ENCODE data around the gene SCYGR1.

Gene SCYGR1

GRCh38 chr2:227387583-227387982 is at the start of gene SCYGR1:
Gene SCYGR1, minus strand, starts transcription at chr2:227387949. Its CDS starts 0 bp downstream, at chr2:227387949.
- DNase-seq: peak in 1 of 2 donors; percentile 6

- DNase-seq: no peak
Measured at GRCh38 chr2:227436436-227437174, 48.9 kb upstream of the SCYGR1 start.

- DNase-seq: no peak
Measured at GRCh38 chr2:227433171-227433570, 45.4 kb upstream of the SCYGR1 start.

GRCh38 chr2:227430639-227431038 is 42.9 kb upstream of the SCYGR1 start:
- DNase-seq: no peak

GRCh38 chr2:227428731-227429285 is 41.1 kb upstream of the SCYGR1 start:
- no peak for DNase-seq

- no peak for DNase-seq
Measured at GRCh38 chr2:227423656-227424499, 36.1 kb upstream of the SCYGR1 start.

GRCh38 chr2:227420087-227421052 is 32.6 kb upstream of the SCYGR1 start:
- no peak for DNase-seq

- no peak for DNase-seq
Measured at GRCh38 chr2:227416701-227417100, 29.0 kb upstream of the SCYGR1 start.

GRCh38 chr2:227415538-227416424 is 28.0 kb upstream of the SCYGR1 start:
- peak in 1 of 2 donors; percentile 13 for DNase-seq

- no peak for DNase-seq
Measured at GRCh38 chr2:227414846-227415245, 27.1 kb upstream of the SCYGR1 start.

GRCh38 chr2:227413371-227413770 is 25.6 kb upstream of the SCYGR1 start:
- DNase-seq: no peak

GRCh38 chr2:227412877-227413276 is 25.1 kb upstream of the SCYGR1 start:
- no peak for DNase-seq

- no peak for DNase-seq
Measured at GRCh38 chr2:227411990-227412350, 24.2 kb upstream of the SCYGR1 start.

GRCh38 chr2:227411320-227411989 is 23.7 kb upstream of the SCYGR1 start:
- no peak for DNase-seq

GRCh38 chr2:227410191-227410590 is 22.4 kb upstream of the SCYGR1 start:
- DNase-seq: no peak

GRCh38 chr2:227407591-227408151 is 19.9 kb upstream of the SCYGR1 start:
- DNase-seq: peak in 1 of 2 donors; percentile 63

- DNase-seq: no peak
Measured at GRCh38 chr2:227406177-227407031, 18.7 kb upstream of the SCYGR1 start.

- peak in 1 of 2 donors; percentile 17 for DNase-seq
Measured at GRCh38 chr2:227404585-227405271, 17.0 kb upstream of the SCYGR1 start.

- no peak for DNase-seq
Measured at GRCh38 chr2:227402959-227403358, 15.2 kb upstream of the SCYGR1 start.

Measured in CD4-positive, alpha-beta T cell treated with Interleukin-1 beta for 1 hour (primary cell).